GM18861 (cell line): Measurements from ENCODE around the gene LANCL3.
"Not testable (repeated sequence)": the region's sequence is repeated elsewhere in the genome, so short reads cannot be mapped to it uniquely, and the experiment has no call there.

Source experiments
- ATAC-seq: cut with Tn5 transposase; IDR thresholded peaks from one replicate; pipeline ENCODE4 v1.9.1; 2021; ENCODE audit not compliant: unreplicated experiment

Gene LANCL3

DNA sequence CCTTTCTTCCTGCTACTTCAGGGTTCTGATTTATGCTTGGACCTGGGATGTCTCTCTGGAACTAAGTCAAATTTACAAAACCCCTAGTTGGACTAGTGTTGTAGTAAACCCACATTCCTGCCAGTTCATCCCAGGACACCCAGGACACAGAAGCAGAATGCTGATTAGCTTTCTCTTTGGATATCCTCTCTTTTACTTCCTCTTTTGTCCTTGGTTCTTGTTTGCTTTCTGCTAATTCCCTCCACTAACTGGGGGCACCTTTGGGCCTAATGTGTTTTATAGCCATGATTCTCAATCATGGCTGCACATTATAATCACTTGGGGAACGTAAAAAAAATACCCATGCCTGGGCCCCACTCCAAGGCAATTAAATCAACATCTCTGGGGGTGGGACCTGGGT is 42.5 kb downstream of the LANCL3 start:
- no peak for ATAC-seq

DNA sequence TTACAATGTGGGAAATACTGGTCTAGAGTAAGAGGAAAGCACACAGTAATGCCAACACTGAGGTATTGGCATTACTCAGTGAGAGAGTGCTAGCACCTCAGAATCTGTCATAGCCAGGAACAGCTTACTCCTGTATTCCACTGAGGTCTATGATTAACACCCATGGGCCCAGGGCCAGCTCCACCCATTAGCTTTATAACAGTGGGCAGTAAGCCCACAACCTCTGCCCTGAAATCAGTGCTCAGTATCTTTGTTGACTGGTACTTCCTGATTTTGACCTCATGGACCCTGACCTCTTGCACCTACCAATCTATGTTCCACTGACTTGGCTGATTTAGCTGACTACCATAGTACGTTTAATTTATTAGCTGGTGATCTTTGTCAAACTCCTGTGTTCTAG is 56.1 kb downstream of the LANCL3 start:
- no peak for ATAC-seq

DNA sequence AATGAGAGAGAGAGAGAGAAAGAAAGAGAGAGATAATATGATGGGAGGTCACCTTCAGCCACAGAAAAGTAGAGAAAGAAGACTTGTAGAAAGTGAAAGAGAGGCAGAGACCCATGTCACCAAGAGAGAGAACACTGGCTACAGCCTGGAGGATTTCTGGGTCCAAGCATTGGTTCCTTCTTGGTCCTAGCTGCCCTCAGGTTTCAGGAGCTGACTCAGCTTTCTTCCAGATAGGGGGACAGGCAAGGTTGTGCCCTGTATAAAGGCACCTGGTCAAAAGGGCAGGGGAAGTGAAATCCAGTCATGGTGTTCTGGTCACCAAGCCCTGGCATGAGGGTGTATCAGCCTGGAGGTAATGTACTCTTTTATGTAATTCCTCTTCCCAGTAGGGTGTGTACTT is 66.6 kb downstream of the LANCL3 start:
- ATAC-seq, result no peak

DNA sequence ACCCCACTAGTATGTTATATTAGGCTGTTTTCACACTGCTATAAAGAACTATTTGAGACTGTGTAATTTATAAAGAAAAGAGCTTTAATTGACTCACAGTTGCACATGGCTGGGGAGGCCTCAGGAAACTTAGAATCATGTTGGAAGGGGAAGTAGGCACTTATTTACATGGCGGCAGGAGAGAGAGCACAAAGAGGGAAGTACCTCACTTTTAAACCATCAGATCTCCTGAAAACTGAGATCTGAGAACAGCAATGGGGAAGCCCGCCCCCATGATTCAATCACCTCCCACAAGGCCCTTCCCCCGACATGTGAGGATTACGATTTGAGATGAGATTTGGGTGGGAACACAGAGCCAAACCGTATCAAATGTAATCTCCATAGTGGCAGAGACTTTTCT is 68.7 kb downstream of the LANCL3 start:
- no peak for ATAC-seq

DNA sequence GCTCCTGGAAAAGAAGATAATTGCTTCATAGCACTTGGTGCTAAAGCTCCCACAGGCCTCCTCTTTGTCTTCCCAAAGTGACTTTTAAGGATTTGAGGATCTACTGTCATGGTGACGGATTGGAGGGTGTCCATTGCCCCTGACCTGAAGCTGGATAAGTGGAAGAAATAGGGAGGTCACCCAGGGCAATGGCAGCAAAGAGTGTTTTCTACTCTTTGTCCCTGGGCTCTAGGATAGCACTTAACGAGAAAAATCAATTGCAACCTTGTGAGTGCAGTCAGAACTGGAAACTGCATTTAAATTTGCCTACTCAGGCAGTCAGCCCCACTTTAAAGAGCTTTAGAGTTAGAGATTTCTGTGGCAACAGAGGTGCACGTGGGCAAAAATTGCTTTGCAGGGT is 70.4 kb downstream of the LANCL3 start:
- ATAC-seq, result no peak

DNA sequence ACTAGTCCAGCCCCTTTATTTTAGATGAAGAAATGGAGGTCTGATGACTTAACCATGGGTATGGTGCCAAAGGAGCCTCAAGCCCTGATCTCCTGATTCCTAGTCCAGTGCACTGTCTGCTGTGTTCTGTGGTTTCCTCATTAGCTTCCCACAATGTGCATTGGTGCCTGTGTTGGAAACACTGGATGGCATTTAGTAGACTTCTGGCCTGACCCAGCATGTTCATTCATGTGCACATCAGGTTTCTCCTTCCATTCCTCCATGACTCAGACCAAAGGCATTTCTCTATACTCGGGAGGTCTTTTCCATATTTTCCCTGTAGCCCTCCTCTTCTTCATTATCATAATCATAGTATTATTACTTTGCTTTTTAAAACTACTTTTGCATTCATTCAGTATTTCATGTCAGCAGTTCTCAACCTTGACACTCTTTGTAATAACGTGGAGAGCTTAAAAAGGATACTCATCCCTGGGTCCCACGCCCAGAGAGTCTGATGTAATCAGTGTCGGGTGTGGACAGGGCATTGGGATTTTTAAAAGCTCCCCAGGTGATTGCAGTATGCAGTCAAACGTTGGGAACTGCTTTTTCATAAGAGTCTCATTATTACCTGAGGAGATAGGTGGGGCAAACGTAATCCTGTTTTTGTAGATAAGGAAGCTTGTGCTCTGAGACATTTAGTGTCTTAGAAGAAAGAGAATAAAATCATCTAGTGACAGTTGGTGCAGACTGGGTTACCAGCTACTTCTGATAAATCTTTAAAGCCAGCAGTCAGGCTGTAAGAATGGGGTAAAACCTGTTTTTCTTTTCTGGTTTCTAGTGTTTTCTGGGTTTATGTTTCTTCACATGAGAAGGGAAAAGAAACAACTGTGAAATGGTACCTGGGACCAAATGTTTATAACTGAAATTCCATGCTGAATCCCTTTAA is 73.2 kb downstream of the LANCL3 start:
- ATAC-seq, result no peak

DNA sequence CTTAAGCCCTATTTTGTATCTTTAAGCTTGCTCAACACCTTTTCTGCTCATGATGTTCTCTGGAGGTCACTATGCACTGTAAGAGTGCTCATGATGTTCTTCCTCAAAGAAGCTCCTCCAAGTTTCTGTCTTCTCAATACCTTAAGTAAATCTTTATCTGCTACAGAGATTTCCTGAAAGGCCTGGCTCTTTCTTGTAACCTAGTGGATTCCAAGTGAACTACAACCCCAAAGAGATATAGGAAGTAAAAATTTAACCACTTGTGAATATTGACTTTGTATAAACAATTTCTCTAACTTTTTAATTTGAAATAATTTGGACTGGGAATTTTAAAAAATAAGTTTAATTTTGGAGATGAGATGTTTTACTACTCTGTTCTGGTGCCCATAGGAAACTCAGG is 74.8 kb downstream of the LANCL3 start:
- no peak for ATAC-seq

DNA sequence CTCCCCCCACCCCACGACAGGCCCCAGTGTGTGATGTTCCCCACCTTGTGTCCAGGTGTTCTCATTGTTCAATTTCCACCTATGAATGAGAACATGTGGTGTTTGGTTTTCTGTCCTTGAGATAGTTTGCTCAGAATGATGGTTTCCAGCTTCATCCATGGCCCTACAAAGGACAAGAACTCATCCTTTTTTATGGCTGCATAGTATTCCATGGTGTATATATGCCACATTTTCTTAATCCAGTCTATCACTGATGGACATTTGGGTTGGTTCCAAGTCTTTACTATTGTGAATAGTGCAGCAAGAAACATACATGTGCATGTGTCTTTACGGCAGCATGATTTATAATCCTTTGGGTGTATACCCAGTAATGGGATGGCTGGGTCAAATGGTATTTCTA is 79.4 kb downstream of the LANCL3 start:
- ATAC-seq, result not testable (repeated sequence)

DNA sequence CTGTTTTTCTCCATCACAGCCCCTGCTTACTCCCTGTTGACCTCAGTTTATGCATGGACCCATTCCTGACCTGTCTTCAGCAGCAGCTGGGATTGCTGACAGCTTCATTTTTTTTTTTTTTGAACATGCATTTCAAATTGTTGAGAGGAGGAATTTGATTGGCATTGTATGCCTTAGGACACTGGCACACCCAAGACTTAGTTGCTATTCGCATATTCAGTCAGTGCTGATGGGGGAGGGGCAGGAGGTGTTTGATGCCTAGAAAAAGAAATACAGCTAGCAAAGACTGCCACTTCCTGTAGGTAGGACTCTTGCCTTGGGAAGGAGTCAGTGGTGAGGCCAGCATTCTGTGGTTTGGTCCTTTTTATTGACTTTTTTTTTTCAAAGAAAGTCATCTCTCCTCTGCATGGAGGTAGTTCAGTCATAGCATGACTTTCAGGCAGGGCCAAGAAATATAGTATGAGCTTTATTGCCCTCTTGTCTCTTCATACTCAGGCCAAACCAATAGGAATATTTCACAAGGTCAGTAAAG is 80.5 kb downstream of the LANCL3 start:
- ATAC-seq, result no peak

DNA sequence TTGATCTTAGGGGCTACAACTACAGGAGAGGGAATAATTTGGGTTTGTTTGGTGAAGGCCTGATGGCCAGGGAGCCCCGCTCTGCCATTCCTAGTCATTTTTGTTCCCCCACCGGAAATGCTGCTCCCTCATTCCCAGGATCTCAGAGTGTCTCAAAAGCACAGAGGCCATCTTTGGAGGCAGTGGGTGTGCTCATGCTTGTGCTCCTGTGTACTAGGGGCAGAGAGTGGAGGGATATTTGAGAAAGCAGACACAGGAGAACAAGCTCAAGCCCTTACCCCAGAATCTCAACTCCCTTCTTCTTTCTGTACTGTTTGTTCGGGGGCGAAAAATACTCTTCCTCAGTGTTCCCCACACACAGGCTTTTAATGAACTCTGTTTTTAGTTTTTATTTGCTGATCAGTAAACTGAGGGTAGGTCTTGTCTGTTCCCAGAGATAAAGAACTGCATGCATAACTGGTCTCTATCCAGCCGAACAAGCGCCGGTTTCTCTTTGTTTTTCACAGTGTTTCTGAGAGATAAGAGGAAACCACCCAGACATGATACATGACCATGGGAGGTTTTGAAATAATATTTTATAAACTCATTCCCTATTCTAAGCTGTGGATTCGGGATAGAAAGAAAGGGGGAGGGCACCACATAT is 81.2 kb downstream of the LANCL3 start:
- ATAC-seq, result no peak

DNA sequence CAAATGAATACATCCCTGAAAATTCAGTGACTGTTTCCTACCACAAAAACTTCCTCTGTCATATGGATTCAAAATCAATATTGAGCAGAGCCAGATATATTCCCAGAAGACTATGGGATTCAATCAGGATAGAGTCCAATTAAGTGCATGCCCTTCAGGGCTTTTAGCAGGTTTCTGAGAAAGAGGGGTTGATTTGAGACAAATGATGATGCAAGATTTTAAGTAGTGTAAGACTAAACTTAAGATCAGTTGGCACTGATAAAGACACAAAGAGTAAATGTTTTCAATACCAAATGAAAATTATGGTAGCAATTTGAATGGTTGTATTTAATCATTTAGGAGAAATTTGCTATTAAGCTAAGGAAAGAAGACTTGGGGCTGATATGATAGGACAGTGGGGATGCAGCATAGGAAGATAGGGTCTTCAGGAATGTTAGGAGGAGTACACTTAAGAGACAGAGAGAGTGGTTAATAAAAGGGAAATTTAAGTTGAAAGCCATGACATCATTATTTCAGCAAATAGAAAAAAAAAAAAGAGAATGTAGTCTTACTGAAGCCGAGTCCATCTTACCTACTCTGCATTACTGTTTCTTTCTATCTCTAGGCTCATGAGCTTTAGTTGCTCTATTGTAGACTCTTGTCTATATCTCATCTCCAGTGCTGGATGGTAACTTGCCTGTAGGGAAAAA is 82.1 kb downstream of the LANCL3 start:
- ATAC-seq, result no peak

DNA sequence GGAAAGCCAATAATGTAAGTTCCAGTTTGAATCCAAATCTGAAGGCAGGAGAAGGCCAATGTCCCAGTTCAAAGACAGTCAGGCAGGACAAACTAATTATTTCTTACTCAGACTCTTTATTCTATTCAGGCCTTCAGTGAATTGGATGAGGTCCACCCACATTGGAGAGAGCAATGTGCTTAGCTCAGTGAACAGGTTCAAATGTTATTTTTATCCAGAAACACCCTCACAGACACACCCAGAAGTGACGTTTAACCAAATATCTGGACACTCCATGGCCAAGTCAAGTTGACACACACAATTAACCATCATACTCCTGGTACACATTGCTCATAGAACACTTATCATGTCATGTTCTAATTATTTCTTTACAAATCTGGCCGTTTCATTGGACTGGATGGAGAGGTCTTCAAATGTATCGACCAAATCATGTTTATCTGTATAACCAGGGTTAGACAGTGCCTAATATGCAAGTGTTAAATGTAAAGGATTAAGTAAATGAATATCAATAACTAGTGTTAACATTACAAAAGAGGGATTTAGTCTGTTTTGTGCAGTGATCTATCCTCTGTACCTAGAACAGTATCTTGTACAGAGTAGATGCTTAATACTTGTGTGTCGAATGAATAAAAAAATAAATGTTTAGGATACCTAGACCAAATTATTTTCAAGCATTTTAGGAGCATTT is 87.0 kb downstream of the LANCL3 start:
- ATAC-seq, result no peak

DNA sequence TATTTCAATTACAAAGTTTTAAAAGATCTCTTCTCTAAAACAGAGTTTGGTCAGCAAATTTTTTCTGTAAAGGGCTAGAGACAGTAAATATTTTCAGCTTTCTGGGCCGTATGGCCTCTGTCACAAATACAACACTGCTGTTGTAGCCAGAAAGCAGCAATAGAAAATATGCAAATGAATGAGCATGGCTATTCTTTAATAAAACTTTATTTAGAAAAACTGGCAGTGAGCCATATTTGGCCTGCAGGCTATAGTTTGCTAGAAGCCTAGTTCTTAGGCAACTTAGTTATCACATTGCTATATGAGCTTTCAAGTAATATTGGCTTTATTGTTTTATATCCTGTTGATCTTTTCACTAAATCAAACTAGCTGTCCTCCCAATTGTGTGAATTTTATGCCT is 87.6 kb downstream of the LANCL3 start:
- no peak for ATAC-seq

DNA sequence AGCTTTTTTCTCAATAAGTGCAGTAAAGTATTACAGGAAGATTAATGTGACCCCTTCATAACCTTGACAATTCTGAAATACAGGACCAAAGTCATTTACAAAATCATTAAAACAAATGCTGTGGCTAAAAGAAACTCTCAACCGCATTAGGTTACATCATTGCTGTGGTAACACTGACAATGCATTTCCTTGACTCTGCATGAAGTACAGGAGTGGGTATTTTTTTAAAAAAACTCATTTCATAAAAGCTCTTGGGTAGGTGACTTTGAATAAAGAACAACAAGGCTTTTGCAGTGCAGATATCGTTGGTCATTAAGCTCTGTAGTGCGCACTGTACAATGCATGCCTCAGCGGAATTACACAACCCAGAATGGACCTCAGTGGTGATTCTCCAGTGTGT is 90.7 kb downstream of the LANCL3 start:
- no peak for ATAC-seq

DNA sequence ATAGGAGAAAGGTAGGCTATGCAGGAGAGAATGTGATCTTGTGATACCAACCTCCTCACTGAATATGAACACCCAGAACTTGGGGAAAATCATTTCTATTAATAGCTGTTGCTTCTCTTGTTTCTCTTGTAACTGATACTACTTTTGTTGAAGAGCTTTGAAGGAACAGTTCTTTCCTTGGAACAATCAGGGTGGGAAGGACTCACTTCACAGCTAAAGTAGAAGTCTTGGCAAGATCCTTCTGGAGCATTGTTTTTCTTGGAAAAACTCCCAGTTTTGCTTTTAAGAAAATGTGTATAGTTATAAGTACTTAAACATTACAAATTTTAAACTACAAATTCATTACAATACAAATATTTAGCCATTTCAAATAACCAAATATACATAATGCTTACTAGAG is 95.1 kb downstream of the LANCL3 start:
- ATAC-seq, result no peak

DNA sequence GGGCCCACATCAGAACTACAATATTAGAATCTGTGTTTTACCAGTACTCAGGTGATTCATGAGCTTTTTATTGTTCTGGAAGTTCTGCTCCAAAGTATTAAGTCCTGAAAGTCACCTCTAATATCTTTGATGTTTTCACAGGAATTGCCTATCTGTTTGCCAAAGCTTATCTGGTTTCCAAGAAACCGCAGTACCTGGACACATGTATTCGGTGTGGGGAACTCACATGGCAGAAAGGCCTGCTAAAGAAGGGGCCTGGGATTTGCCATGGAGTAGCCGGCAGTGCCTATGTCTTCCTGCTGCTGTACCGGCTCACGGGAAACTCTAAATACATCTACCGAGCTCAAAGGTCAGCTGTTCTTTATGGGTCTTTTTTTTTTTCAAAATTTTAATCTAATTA is 95.7 kb downstream of the LANCL3 start:
- no peak for ATAC-seq

DNA sequence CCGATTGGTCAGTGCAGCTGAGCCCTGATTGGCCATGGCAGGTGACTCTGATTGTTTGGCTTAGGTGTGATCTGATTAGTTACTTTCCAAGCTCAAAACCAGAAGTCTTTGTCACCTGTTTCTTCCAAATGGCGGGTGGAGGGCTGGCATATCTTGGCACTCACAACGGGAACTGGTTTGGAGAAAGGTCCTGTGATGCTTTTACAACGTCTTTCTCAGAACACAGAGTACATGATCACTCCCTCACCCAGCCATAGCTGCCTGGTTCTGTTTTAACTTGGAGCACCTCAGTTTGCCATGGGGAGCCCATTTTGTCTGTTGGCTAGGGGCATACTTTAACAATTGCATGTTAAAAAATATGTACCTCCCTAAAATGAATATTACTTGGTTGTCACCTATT is 101.1 kb downstream of the LANCL3 start:
- ATAC-seq, result no peak

DNA sequence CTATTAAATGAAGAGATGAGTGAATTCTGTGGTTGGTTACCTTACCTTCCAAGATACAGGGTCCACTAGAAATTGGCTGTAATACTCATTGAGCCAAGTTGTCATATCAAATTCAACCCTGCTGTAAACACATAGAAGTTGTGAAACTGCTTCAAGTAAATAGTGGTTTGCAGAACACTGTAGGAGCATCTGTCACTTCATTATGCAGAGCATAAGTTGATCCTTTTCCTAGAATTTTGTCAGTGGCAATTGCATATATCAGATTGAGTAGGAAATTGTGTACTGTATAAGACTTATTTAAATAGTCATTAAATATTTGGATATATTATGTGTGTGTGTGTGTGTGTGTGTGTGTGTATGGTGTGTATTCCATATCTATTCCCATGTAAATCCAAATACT is 105.3 kb downstream of the LANCL3 start:
- ATAC-seq, result no peak

DNA sequence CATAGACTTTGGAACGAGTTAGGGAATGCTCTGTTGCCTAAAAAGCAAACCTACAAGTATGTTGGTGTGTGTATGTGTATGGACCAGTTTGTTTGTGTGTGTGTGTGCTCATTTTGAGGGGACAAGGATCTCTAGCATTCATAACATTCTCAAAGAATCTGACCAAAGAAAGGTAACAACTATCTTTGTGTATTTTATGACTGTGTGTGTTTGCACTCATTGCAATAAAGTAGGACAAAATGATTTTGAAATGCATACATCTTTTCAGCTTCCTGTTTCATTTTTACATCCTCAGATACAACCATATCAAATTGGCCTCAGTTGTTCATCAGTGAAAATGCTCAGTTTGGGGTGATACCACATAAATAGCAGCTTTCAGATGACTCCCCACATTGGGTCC is 105.8 kb downstream of the LANCL3 start:
- no peak for ATAC-seq

DNA sequence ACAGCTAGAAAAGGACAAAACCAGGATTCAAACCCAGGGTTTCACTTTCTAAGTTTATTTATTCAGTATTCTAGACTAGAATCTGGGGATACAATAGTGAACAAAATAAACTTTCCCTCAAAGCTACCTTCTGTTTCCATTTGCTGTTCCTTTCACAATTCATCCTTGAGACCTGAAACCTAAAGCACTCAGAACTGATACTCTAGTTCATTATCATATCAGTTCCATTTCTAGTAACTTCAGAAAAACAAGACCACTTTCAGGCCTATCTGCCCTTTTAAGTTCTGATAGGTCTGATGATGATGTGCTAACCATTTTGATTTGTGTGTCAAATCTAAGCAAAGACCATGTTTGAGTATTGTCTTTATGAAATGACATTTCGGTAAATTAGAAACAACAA is 106.3 kb downstream of the LANCL3 start:
- no peak for ATAC-seq

DNA sequence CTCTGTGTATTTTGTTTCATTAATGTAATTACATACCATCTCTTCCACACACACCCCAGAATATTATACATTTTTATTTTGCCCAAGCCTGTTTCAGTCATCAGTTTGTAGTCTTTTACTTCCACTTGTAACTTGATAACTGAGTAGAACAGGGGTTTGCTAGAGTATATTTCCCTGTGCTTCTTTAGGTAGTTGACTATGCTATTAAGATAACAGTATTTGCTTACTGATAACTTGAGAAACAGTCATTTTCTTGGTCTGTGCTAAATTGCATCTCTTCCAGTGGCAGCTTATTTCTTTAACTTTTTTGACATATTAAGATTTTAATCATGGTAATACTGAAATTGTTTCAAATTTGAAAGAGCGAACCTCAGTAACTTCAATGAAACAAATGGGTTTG is 107.1 kb downstream of the LANCL3 start:
- no peak for ATAC-seq
